HepG2 (cell line): ENCODE results near the gene RPRD2. TPM values are rescaled to one million over a fixed set of nuclear protein-coding genes. Genes with fewer than 3 reads are reported as not detected.
A peak's percentile ranks its signal among the peaks of the same experiment; 100 is the strongest.

Source experiments
- ATF7 ChIP-seq, 2 experiments: fragments of 450-650 bp in 1 of 2; sonication (generic) in 1 of 2; formaldehyde crosslinking in 1 of 2; IDR thresholded peaks; 2 replicates each; pipeline versions ENCODE4 v1.4.0 to v1.6.1; 2016 to 2020; ENCODE audit warnings: antibody characterized with exemption in 1 of 2, mild to moderate bottlenecking in 1 of 2, missing genetic modification reagents in 1 of 2
- DPF2 ChIP-seq: sonication (generic); formaldehyde crosslinking; IDR thresholded peaks from 2 replicates; pipeline ENCODE4 v1.4.0; 2020; ENCODE audit warnings: mild to moderate bottlenecking, low read depth, missing genetic modification reagents, borderline replicate concordance
- FOSL2 ChIP-seq: sonication (generic); formaldehyde crosslinking; IDR thresholded peaks from 2 replicates; pipeline ENCODE4 v1.4.0; 2020; ENCODE audit warnings: missing genetic modification reagents
- HBP1 ChIP-seq: IDR thresholded peaks from 2 replicates; pipeline ENCODE4 v1.6.1; 2016; ENCODE audit warnings: low read depth, control low read depth
- IRF2 ChIP-seq: IDR thresholded peaks from 2 replicates; pipeline ENCODE4 v1.6.1; 2018; ENCODE audit warnings: missing genetic modification reagents, missing compliant biosample characterization
- MEF2D ChIP-seq: sonication (generic); formaldehyde crosslinking; IDR thresholded peaks from 2 replicates; pipeline ENCODE4 v1.5.1; 2020; ENCODE audit warnings: mild to moderate bottlenecking, missing genetic modification reagents
- MNT ChIP-seq: fragments of 450-650 bp; IDR thresholded peaks from 2 replicates; pipeline ENCODE4 v1.6.1; 2016
- PAX8 ChIP-seq: sonication (generic); formaldehyde crosslinking; IDR thresholded peaks from 2 replicates; pipeline ENCODE4 v1.8.0; 2022; ENCODE audit warnings: mild to moderate bottlenecking, missing genetic modification reagents, borderline replicate concordance
- POLR2AphosphoS5 ChIP-seq: IDR thresholded peaks from 2 replicates; pipeline ENCODE4 v1.6.1; 2012; ENCODE audit warnings: low read depth, low read length
- SETDB1 ChIP-seq: sonication (generic); formaldehyde crosslinking; IDR thresholded peaks from 2 replicates; pipeline ENCODE4 v1.5.1; 2020; ENCODE audit warnings: missing genetic modification reagents, mild to moderate bottlenecking, borderline replicate concordance
- SNAPC2 ChIP-seq: sonication (generic); formaldehyde crosslinking; IDR thresholded peaks from 2 replicates; pipeline ENCODE4 v1.8.1; 2022; ENCODE audit warnings: mild to moderate bottlenecking, missing genetic modification reagents
- THAP7 ChIP-seq: sonication (generic); formaldehyde crosslinking; IDR thresholded peaks from 2 replicates; pipeline ENCODE4 v1.8.1; 2023; ENCODE audit warnings: mild to moderate bottlenecking, missing genetic modification reagents
- ZKSCAN8 ChIP-seq: IDR thresholded peaks from 2 replicates; pipeline ENCODE4 v1.6.1; 2016; ENCODE audit warnings: borderline replicate concordance, missing genetic modification reagents, missing compliant biosample characterization
- ZNF143 ChIP-seq: sonication (generic); formaldehyde crosslinking; IDR thresholded peaks from 2 replicates; pipeline ENCODE4 v1.4.0; 2020; ENCODE audit warnings: missing genetic modification reagents
- ZNF17 ChIP-seq: sonication (generic); formaldehyde crosslinking; IDR thresholded peaks from 2 replicates; pipeline ENCODE4 v1.5.0; 2020; ENCODE audit warnings: mild to moderate bottlenecking, missing genetic modification reagents
- ZNF281 ChIP-seq: sonication (generic); formaldehyde crosslinking; IDR thresholded peaks from 2 replicates; pipeline ENCODE4 v1.4.0; 2020; ENCODE audit warnings: missing genetic modification reagents, borderline replicate concordance
- ZNF337 ChIP-seq: sonication (generic); formaldehyde crosslinking; IDR thresholded peaks from 2 replicates; pipeline ENCODE4 v1.5.1; 2020; ENCODE audit warnings: missing genetic modification reagents, low read depth, mild to moderate bottlenecking, borderline replicate concordance
- ZNF33B ChIP-seq: sonication (generic); formaldehyde crosslinking; IDR thresholded peaks from 2 replicates; pipeline ENCODE4 v1.5.1; 2020; ENCODE audit warnings: mild to moderate bottlenecking, missing genetic modification reagents
- ZNF740 ChIP-seq: sonication (generic); formaldehyde crosslinking; IDR thresholded peaks from 2 replicates; pipeline ENCODE4 v1.4.0; 2020; ENCODE audit warnings: missing genetic modification reagents
- ZNF768 ChIP-seq: sonication (generic); formaldehyde crosslinking; IDR thresholded peaks from 2 replicates; pipeline ENCODE4 v1.4.0; 2020; ENCODE audit warnings: missing genetic modification reagents
- ZSCAN5A ChIP-seq: sonication (generic); formaldehyde crosslinking; IDR thresholded peaks from 2 replicates; pipeline ENCODE4 v1.8.0; 2022; ENCODE audit warnings: mild to moderate bottlenecking, missing genetic modification reagents, borderline replicate concordance
- ZSCAN9 ChIP-seq: IDR thresholded peaks from 2 replicates; pipeline ENCODE4 v1.6.1; 2016; ENCODE audit warnings: borderline replicate concordance
- polyA plus RNA-seq, 8 experiments: library from polyadenylated mRNA; depleted of rRNA in 3 of 8; stranded (reverse) in 7 of 8; unstranded in 1 of 8; fragments of >200 nt; fragmentation: Illumina TruSeq in 4 of 8; extraction: Trizol in 4 of 8; gene quantifications; 2 replicates each; pipeline versions ENCODE4 v1.2.1 to v1.2.3, GENCODE V29; 2011 to 2016; ENCODE audit warnings: low read depth in 4 of 8, missing spikeins in 1 of 8, mixed read lengths in 1 of 8; ENCODE audit not compliant: insufficient read depth in 1 of 8
- total RNA-seq, 5 experiments: library from RNA; depleted of rRNA; stranded (reverse); fragments of >200 nt; fragmentation: Illumina TruSeq; extraction: Trizol; gene quantifications; 2 replicates each; pipeline ENCODE4 v1.2.3, GENCODE V29; 2016; ENCODE audit warnings: low read depth in 1 of 5

RPRD2 gene
- total and polyA plus RNA-seq, 2 of the 13 experiments (the other 11 are each of a cell fraction or from before 2014, with no cell fraction given), result 8.0 to 8.9 TPM

GRCh38 chr1:150410582-150411101 is 46.7 kb downstream of the RPRD2 start (continued):
- TF ChIP-seq HBP1 (CRISPR knock-in tag) (no peak), IRF2 (peak; percentile 75), ZNF768 (CRISPR knock-in tag) (no peak), MEF2D (CRISPR knock-in tag) (0 out of 2 replicates have a peak, but pooled peaks have one; percentile 50), MNT (no peak), SETDB1 (no peak), SNAPC2 (CRISPR knock-in tag) (no peak), THAP7 (no peak), ZNF281 (no peak), ZNF33B (CRISPR knock-in tag) (no peak), ZNF337 (CRISPR knock-in tag) (no peak), ZNF17 (CRISPR knock-in tag) (no peak), ZSCAN5A (CRISPR knock-in tag) (0 out of 2 replicates have a peak, but pooled peaks have one; percentile 37), FOSL2 (peak; percentile 89), PAX8 (CRISPR knock-in tag) (no peak), ZKSCAN8 (CRISPR knock-in tag) (peak; percentile 64; the same call in 1 of the 2 replicates), ATF7 (IDR thresholded peaks at IDR 0.05) (no peak), ATF7 (CRISPR knock-in tag; IDR thresholded peaks at IDR 0.05) (peak; percentile 51; the same call in 1 of the 2 replicates), ZNF143 (no peak), POLR2AphosphoS5 (no peak), ZNF740 (CRISPR knock-in tag) (no peak), DPF2 (CRISPR knock-in tag) (peak; percentile 85), ZSCAN9 (peak; percentile 90)
